ENCODE data around the gene PALS1.

PALS1 gene

DNA sequence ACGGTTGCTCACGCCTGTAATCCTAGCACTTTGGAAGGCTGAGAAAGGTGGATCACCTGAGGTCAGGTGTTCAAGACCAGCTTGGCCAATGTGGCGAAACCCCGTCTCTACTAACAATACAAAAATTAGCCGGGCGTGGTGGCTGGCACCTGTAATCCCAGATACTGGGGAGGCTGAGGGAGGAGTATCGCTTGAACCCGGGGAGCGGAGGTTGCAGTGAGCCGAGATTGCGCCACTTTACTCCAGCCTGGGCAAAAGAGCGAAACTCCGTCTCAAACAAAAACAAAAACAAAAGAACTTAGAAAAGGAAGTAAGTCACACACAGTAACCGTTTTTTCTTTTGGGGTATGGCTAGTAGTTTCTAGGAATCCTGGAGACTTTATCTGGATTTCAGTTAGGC lies 1.7 kb upstream of the PALS1 start:
- TF ChIP-seq ZFX (IDR thresholded peaks at IDR 0.05; ENCODE audit: borderline replicate concordance): no peak
- TF ChIP-seq, protein P1, sequence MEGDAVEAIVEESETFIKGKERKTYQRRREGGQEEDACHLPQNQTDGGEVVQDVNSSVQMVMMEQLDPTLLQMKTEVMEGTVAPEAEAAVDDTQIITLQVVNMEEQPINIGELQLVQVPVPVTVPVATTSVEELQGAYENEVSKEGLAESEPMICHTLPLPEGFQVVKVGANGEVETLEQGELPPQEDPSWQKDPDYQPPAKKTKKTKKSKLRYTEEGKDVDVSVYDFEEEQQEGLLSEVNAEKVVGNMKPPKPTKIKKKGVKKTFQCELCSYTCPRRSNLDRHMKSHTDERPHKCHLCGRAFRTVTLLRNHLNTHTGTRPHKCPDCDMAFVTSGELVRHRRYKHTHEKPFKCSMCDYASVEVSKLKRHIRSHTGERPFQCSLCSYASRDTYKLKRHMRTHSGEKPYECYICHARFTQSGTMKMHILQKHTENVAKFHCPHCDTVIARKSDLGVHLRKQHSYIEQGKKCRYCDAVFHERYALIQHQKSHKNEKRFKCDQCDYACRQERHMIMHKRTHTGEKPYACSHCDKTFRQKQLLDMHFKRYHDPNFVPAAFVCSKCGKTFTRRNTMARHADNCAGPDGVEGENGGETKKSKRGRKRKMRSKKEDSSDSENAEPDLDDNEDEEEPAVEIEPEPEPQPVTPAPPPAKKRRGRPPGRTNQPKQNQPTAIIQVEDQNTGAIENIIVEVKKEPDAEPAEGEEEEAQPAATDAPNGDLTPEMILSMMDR (IDR thresholded peaks at IDR 0.05): no peak

DNA sequence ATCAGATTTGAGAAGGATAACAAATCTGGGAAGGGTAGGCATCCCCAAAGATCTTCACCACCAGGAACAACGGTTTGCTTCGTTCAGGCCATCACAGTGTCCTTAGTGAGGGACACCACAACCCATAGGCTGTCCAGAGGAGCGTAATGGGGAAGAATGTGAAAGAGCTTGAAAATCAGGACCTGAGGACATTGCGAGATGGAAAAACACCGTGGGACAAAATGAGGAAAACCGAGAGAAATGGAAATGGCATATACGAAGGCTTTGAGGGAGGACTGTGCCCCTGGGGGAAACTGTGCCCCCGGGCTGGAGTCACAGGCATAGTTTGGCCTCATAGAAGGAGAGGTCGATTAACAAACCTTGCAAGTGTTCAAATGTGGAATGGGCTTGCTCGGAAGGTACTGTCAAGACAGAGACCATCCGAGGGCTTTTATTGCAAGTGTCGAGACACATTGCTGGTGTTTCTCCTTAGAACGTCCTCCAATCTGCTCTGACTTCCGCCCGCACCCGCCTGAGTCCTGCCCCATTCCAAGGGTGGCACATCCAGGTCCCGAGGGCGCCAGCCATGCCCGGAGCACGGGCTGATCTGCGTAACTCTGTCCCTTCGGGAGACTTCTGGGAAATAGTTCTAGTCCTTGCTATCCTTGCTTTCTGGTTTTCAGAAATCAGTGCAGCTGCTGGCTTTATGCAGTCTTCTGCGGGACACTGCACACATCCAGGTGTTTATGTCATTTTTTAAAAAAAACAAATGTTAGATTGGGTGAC lies 885 bp upstream of the PALS1 start:
- H3K27ac ChIP-seq: peak overlapping the region; percentile 95
- no peak for TF ChIP-seq ZFX (IDR thresholded peaks at IDR 0.05; ENCODE audit: borderline replicate concordance)
- TF ChIP-seq, protein P1 (IDR thresholded peaks at IDR 0.05): no peak

More for the DNA sequence above, 1.7 kb upstream of the PALS1 start:
- H3K27ac ChIP-seq: no peak overlapping the region

DNA sequence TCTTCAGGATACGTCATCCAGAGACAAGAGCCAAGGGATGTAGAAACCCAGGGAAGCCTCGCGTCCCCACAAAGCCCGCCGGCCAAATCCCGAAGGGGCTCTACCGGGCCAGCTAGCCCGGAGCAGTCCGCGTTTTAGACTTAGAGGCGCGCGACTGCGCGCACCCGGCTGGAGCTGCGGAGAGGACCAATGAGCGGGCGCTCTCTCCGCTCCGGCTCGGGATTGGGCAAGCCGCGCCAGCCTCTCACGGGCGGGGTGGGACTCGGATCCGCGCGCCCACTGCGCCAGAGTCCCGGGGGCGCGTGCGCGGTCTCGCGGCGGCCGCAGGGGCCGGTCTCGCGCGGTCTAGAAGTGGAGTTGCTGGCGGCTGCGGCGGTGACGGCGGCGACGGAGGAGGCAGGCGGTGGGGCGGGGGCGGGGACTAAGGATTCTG lies 241 bp upstream of the PALS1 start:
- TF ChIP-seq, protein P1 (IDR thresholded peaks at IDR 0.05): no peak
- no peak for TF ChIP-seq ZFX (IDR thresholded peaks at IDR 0.05; ENCODE audit: borderline replicate concordance)
- H3K27ac ChIP-seq: peak overlapping the region; percentile 95

DNA sequence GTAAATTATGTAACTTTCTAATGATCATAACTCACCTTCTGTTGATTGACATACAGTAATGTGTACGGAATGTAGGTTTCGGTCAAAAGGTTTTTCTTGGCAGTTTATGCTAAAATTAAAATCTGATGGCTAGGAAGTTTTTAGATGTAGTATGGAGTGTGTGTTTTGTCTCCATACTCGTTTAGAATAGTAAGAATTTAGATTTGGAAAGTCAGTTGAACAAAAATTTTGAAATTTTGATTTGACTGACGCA lies 859 bp downstream of the PALS1 start:
- H3K27ac ChIP-seq: peak overlapping the region; percentile 95

DNA sequence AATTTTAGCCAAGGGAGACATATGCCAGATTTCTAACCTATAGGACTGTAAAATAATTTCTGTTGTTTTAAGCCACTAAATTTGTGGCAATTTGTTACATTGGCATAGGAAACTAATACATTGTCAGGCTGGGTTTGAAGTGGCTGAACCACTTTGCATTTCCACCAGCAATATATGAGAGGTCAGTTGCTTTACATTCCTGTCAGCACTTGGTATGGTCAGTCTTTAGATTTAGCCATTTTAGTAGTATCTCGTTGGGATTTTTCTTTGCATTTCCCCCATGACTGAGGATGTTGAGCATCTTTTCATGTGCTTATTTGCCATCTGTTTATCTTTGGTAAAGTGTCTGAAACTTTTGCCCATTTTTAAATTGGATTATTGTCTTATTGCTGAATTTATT lies 3.9 kb downstream of the PALS1 start:
- no peak overlapping the region for H3K27ac ChIP-seq
- TF ChIP-seq, protein P1 (IDR thresholded peaks at IDR 0.05): no peak
- no peak for TF ChIP-seq ZFX (IDR thresholded peaks at IDR 0.05; ENCODE audit: borderline replicate concordance)

More for the DNA sequence above, 859 bp downstream of the PALS1 start:
- TF ChIP-seq, protein P1 (IDR thresholded peaks at IDR 0.05): no peak
- no peak for TF ChIP-seq ZFX (IDR thresholded peaks at IDR 0.05; ENCODE audit: borderline replicate concordance)

DNA sequence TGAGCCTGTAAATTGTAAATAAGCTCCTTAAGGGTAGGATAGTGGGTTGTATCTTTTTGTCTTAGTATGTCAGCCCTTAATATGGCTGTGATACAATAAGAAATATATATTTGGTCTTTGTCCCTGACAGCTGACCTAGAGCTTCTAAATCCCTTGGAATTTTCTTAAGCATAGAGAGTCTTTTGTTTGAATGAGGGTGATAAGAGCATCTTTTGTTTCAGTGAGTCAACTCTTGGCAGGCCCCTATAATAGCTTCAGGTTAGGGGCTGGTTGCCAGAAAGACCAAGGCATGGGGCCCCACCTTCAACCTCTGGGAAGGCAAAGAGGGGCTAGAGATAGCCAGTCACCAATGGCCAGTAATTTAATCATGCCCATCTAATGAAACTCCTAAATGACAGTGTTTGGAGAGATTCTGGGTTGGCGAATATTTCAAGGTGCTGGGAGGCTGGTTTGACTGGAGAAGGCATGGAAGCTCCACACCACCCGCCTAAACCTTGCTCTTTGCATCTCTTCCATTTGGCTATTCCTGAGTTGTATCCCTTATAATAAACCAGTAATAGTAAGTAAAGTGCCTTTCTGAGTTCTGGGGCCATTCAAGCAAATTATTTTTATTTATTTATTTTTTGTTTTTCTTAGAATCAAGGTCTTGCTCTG lies 10.5 kb downstream of the PALS1 start:
- H3K27ac ChIP-seq: no peak overlapping the region
- TF ChIP-seq ZFX (IDR thresholded peaks at IDR 0.05; ENCODE audit: borderline replicate concordance): no peak
- TF ChIP-seq, protein P1 (IDR thresholded peaks at IDR 0.05): no peak

DNA sequence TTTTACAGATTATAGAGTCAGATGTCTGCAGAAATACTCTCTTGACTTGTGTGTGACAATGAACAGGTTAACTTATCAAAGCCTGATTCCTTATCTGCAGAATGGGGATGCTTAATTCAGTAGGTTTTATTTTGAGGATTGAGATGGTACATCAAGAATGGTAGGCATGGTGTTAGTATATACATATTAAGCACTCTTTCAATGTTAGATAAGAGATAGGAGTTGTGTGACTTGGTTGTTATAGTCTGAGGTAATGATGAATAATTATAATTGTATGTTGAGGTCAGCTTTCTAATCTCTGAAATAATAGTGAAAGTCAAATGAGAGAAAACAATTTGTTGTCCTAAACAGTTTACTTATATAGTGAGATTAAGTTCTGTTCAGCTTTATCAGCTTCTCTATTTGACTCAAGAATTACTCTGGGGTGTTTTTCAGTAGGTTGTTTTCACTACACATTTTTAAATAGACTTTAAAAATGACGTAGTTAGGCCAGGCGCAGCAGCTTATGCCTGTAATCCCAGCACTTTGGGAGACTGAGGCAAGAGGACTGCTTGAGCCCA lies 11.9 kb downstream of the PALS1 start:
- H3K27ac ChIP-seq: no peak overlapping the region
- TF ChIP-seq ZFX (IDR thresholded peaks at IDR 0.05; ENCODE audit: borderline replicate concordance): no peak
- TF ChIP-seq, protein P1 (IDR thresholded peaks at IDR 0.05): no peak
